ENCODE measurements around the gene ADAMTS18. TPM values are rescaled to one million over a fixed set of nuclear protein-coding genes. Genes with fewer than 3 reads are reported as not detected.
A peak's percentile ranks its signal among the peaks of the same experiment; 100 is the strongest.

The ADAMTS18 gene
- polyA plus RNA-seq, 2 of the 4 experiments (the other 2 are of a cell fraction): 0.03 TPM; not detected in 1

- TF ChIP-seq CTCF (IDR thresholded peaks at IDR 0.05): no peak
- no peak for TF ChIP-seq ZC3H11A (IDR thresholded peaks at IDR 0.05)
- TF ChIP-seq NR3C1 (IDR thresholded peaks at IDR 0.05): no peak
- peak; percentile 60 to 74; a peak in 2 of 5 replicates for TF ChIP-seq EP300 (IDR thresholded peaks at IDR 0.05)
- no peak for TF ChIP-seq RCOR1 (IDR thresholded peaks at IDR 0.05; ENCODE audit: low read depth, low read length)
- TF ChIP-seq MAX (IDR thresholded peaks at IDR 0.05): peak; percentile 78; the same call in 1 of the 2 replicates
- TF ChIP-seq JUNB (IDR thresholded peaks at IDR 0.05): peak; percentile 89
- TF ChIP-seq HES2 (IDR thresholded peaks at IDR 0.05): peak; percentile 33; the same call in 1 of the 2 replicates
- TF ChIP-seq BCL3 (IDR thresholded peaks at IDR 0.05): peak; percentile 77; the same call in 2 of the 3 replicates
- peak; percentile 41 to 52; a peak in 3 of 5 replicates for TF ChIP-seq RAD21 (conservative IDR thresholded peaks at IDR 0.05 in 1 of 2, IDR thresholded peaks at IDR 0.05 in 1 of 2)
- TF ChIP-seq HEYL (CRISPR knock-in tag; IDR thresholded peaks at IDR 0.05): no peak
- peak; percentile 43 to 77; a peak in 3 of 4 replicates for TF ChIP-seq CEBPB (IDR thresholded peaks at IDR 0.05)
- TF ChIP-seq FOXS1 (CRISPR knock-in tag; IDR thresholded peaks at IDR 0.05): peak; percentile 79; the same call in 1 of the 2 replicates
Measured at GRCh38 chr16:77359065-77359502, 75.8 kb downstream of the ADAMTS18 start (continued).

- ChIA-PET POLR2A (no interaction called here), CTCF (no interaction called here)
- WGBS (ENCODE audit: missing lambda C conversion rate): 17% methylated on average over 4 of the region's 4 CpGs
- FAIRE-seq (peak; percentile 39), DNase-seq (ENCODE audit: low read depth in 1 of 2, low spot score in 1 of 2) (peak in 1 of 2 experiments; percentile 73), ATAC-seq (peak; percentile 50 to 82; a peak in 4 of 6 replicates)
- H3K4me1 ChIP-seq: peaks cover 31% of the 10 kb centered on the region
- H3K9me3 ChIP-seq: no peaks in the 10 kb centered on the region
- peak overlapping the region; percentile 42 for H3K4me2 ChIP-seq
- H3K4me3 ChIP-seq: no peak overlapping the region
- no peak overlapping the region; a peak in 1 of 6 replicates for H3K27ac ChIP-seq
- TF ChIP-seq MAX (IDR thresholded peaks at IDR 0.05): peak; percentile 34; the same call in 1 of the 2 replicates
- TF ChIP-seq BHLHE40 (IDR thresholded peaks at IDR 0.05; ENCODE audit: low read depth, low read length): no peak
- TF ChIP-seq CBX2 (IDR thresholded peaks at IDR 0.05; ENCODE audit: borderline replicate concordance, low read depth): no peak
- no peak for TF ChIP-seq POLR2AphosphoS2 (conservative IDR thresholded peaks at IDR 0.05; ENCODE audit: low read length)
- TF ChIP-seq CHD2 (IDR thresholded peaks at IDR 0.05; ENCODE audit: low read length, partially characterized antibody): no peak
- TF ChIP-seq KDM1A (IDR thresholded peaks at IDR 0.05; ENCODE audit: low read depth): no peak
- TF ChIP-seq HOXB5 (CRISPR knock-in tag; IDR thresholded peaks at IDR 0.05): no peak
- TF ChIP-seq HOXA7 (CRISPR knock-in tag; IDR thresholded peaks at IDR 0.05): no peak
- TF ChIP-seq TFCP2L1 (CRISPR knock-in tag; IDR thresholded peaks at IDR 0.05): no peak
- TF ChIP-seq SREBF2 (IDR thresholded peaks at IDR 0.05): no peak
- no peak for TF ChIP-seq SMC3 (IDR thresholded peaks at IDR 0.05)
- TF ChIP-seq PHF8 (IDR thresholded peaks at IDR 0.05; ENCODE audit: borderline replicate concordance, low read depth): no peak
- no peak for TF ChIP-seq HMGXB4 (CRISPR knock-in tag; IDR thresholded peaks at IDR 0.05; ENCODE audit: borderline replicate concordance)
- TF ChIP-seq E2F6 (IDR thresholded peaks at IDR 0.05; ENCODE audit: borderline replicate concordance, low read depth): no peak
- peak; percentile 23 for TF ChIP-seq ZFP36 (IDR thresholded peaks at IDR 0.05; ENCODE audit: borderline replicate concordance, partially characterized antibody)
- TF ChIP-seq CTCF (IDR thresholded peaks at IDR 0.05): no peak
- TF ChIP-seq POLR2A (IDR thresholded peaks at IDR 0.05; ENCODE audit: low read length): no peak
- no peak for TF ChIP-seq RCOR1 (IDR thresholded peaks at IDR 0.05; ENCODE audit: low read depth, low read length)
- no peak for TF ChIP-seq HES2 (IDR thresholded peaks at IDR 0.05)
- TF ChIP-seq EHF (CRISPR knock-in tag; IDR thresholded peaks at IDR 0.05): no peak
Measured at GRCh38 chr16:77353587-77354263, 81.1 kb downstream of the ADAMTS18 start.
